ENCODE results near the gene PGBD1. TPM values are rescaled to one million over a fixed set of nuclear protein-coding genes. Genes with fewer than 3 reads are reported as not detected.
A peak's percentile ranks its signal among the peaks of the same experiment; 100 is the strongest.

The PGBD1 gene
- total and polyA plus RNA-seq, 7 experiments from 2014 or later, result 0.60 to 1.7 (median 1.1) TPM

- ChIA-PET POLR2A (interaction anchor here (0.6 to 8.3 kb wide), 14 partner anchors 12 to 171 kb away, joined by 3 to 86 read pairs (median 4); partner anchors contain the start of genes ZKSCAN3, ZKSCAN8, ZSCAN16 and ZSCAN26), CTCF (interaction anchor here (1.0 to 1.2 kb wide), 3 partner anchors 15 to 103 kb away, joined by 3 to 7 read pairs (median 3); partner anchors contain the start of gene ZSCAN26)
- H3K4me3 Mint-ChIP-seq, result peak within 1 kb of the TSS; percentile 84 to 100 (median 98)
- peaks cover 4 to 11% (median 7%) of the 10 kb centered on the region in 5 donors for H3K36me3 Mint-ChIP-seq
- peaks cover 21 to 53% (median 39%) of the 10 kb centered on the region in 7 donors for H3K4me1 Mint-ChIP-seq
- ATAC-seq (peak; percentile 96), DNase-seq (peak; percentile 44 to 86 (median 78))
- peak within 1 kb of the TSS; percentile 55 for H3K27ac ChIP-seq (ENCODE audit: low read depth, low read length)
- H3K4me1 ChIP-seq (ENCODE audit: control insufficient read depth in 2 of 2, insufficient read depth in 2 of 2, low read length in 2 of 2), result peaks cover 14 to 18% of the 10 kb centered on the region in 2 donors
- no peaks in the 10 kb centered on the region for H3K9me3 ChIP-seq (ENCODE audit: control insufficient read depth in 2 of 3, low read length in 3 of 3)
- peaks cover 0 to 4% (median 0%) of the 10 kb centered on the region in 5 donors for H3K27me3 Mint-ChIP-seq
- H3K27ac Mint-ChIP-seq, result peak within 1 kb of the TSS; percentile 85 to 98 (median 92)
- no peaks in the 10 kb centered on the region for H3K27me3 ChIP-seq (ENCODE audit: control insufficient read depth in 2 of 2, insufficient read depth in 2 of 2, low read length in 2 of 2)
- H3K36me3 ChIP-seq (ENCODE audit: control insufficient read depth in 2 of 3, insufficient read depth in 3 of 3, low read length in 3 of 3), result peaks cover 0 to 20% (median 0%) of the 10 kb centered on the region in 3 experiments
- peak within 1 kb of the TSS; percentile 100 for H3K4me3 ChIP-seq (ENCODE audit: low read length)
- intact Hi-C loops (cut with micrococcal nuclease), result loop anchor here (1.0 to 5.0 kb wide), 20 partner anchors 15 to 774 kb away; partner anchors contain the start of genes ZKSCAN8 (in 2 of the 2), ZNF165 (in 2 of the 2), ZSCAN23 (in 2 of the 2) and ZSCAN26 (in 2 of the 2)
- H3K9me3 Mint-ChIP-seq, result peaks cover 0 to 7% (median 0%) of the 10 kb centered on the region in 11 donors
These were observed 29.1 kb upstream of the PGBD1 start, which contains the start of gene ZKSCAN4 for GRCh38 chr6:28252009-28252975. ZKSCAN4 (minus strand) TSS chr6:28252269; CDS start chr6:28251980, 289 bp downstream.

- no peak overlapping the region for H3K4me3 ChIP-seq (ENCODE audit: low read length)
- POLR2A ChIA-PET, result interaction anchor here (1.2 to 8.3 kb wide), 3 partner anchors 13 to 116 kb away, joined by 5 to 86 read pairs (median 5); partner anchors contain the start of genes ZKSCAN8 and ZSCAN26
- no peak overlapping the region for H3K27ac Mint-ChIP-seq
These were observed 27.3 kb upstream of the PGBD1 start for GRCh38 chr6:28254121-28254519.

GRCh38 chr6:28257042-28257441 lies 24.3 kb upstream of the PGBD1 start:
- Histone ChIP-seq H3K4me3 (ENCODE audit: low read length) (no peak overlapping the region), H3K4me1 (ENCODE audit: control insufficient read depth in 2 of 2, insufficient read depth in 2 of 2, low read length in 2 of 2) (peaks cover 7 to 8% of the 10 kb centered on the region in 2 donors), H3K27me3 (ENCODE audit: control insufficient read depth in 2 of 2, insufficient read depth in 2 of 2, low read length in 2 of 2) (no peaks in the 10 kb centered on the region), H3K9me3 (ENCODE audit: control insufficient read depth in 2 of 3, low read length in 3 of 3) (peaks cover 0 to 8% (median 0%) of the 10 kb centered on the region in 3 experiments), H3K27ac (ENCODE audit: low read depth, low read length) (no peak overlapping the region), H3K36me3 (ENCODE audit: control insufficient read depth in 2 of 3, insufficient read depth in 3 of 3, low read length in 3 of 3) (peaks cover 0 to under 1% (median 0%) of the 10 kb centered on the region in 3 experiments)
- Mint-ChIP-seq H3K27me3 (peaks cover 0 to 16% (median 4%) of the 10 kb centered on the region in 5 donors), H3K4me1 (peaks cover 8 to 20% (median 14%) of the 10 kb centered on the region in 7 donors), H3K27ac (no peak overlapping the region), H3K4me3 (no peak overlapping the region), H3K36me3 (peaks cover 0 to 10% (median 4%) of the 10 kb centered on the region in 5 donors), H3K9me3 (peaks cover 0 to 24% (median 8%) of the 10 kb centered on the region in 11 donors)
- ChIA-PET CTCF (no interaction called here), POLR2A (no interaction called here)
- no peak for DNase-seq
- intact Hi-C loops (cut with micrococcal nuclease), result no loop called here
- no peak for ATAC-seq

More at GRCh38 chr6:28254121-28254519, 27.3 kb upstream of the PGBD1 start:
- intact Hi-C loops (cut with micrococcal nuclease), result loop anchor here in 1 of 2 donors (5.0 kb wide), 1 partner anchor 83 kb away; the partner anchor contains the start of gene ZSCAN31
- Histone ChIP-seq H3K27me3 (ENCODE audit: control insufficient read depth in 2 of 2, insufficient read depth in 2 of 2, low read length in 2 of 2) (no peaks in the 10 kb centered on the region), H3K4me1 (ENCODE audit: control insufficient read depth in 2 of 2, insufficient read depth in 2 of 2, low read length in 2 of 2) (peaks cover 14 to 18% of the 10 kb centered on the region in 2 donors), H3K9me3 (ENCODE audit: control insufficient read depth in 2 of 3, low read length in 3 of 3) (peaks cover 0 to 2% (median 0%) of the 10 kb centered on the region in 3 experiments), H3K36me3 (ENCODE audit: control insufficient read depth in 2 of 3, insufficient read depth in 3 of 3, low read length in 3 of 3) (peaks cover 0 to 3% (median 0%) of the 10 kb centered on the region in 3 experiments), H3K27ac (ENCODE audit: low read depth, low read length) (no peak overlapping the region)
- Mint-ChIP-seq H3K36me3 (peaks cover 0 to 9% (median 4%) of the 10 kb centered on the region in 5 donors), H3K27me3 (peaks cover 0 to 5% (median 0%) of the 10 kb centered on the region in 5 donors), H3K4me3 (no peak overlapping the region), H3K9me3 (peaks cover 0 to 12% (median 5%) of the 10 kb centered on the region in 11 donors), H3K4me1 (peaks cover 16 to 45% (median 30%) of the 10 kb centered on the region in 7 donors)
- ATAC-seq (no peak), DNase-seq (no peak)
- CTCF ChIA-PET, result interaction anchor here (0.7 kb wide), 1 partner anchor 111 kb away, joined by 3 read pairs; no protein-coding TSS in a partner anchor

GRCh38 chr6:28258877-28259777 lies 22.2 kb upstream of the PGBD1 start, which contains the start of gene NKAPL:
NKAPL (plus strand) TSS chr6:28259297; CDS start chr6:28259372, 75 bp downstream.
- H3K36me3 Mint-ChIP-seq, result peaks cover 0 to 10% (median 4%) of the 10 kb centered on the region in 5 donors
- intact Hi-C loops (cut with micrococcal nuclease), result no loop called here
- H3K36me3 ChIP-seq (ENCODE audit: control insufficient read depth in 2 of 3, insufficient read depth in 3 of 3, low read length in 3 of 3), result no peaks in the 10 kb centered on the region
- peaks cover 0 to 24% (median 8%) of the 10 kb centered on the region in 11 donors for H3K9me3 Mint-ChIP-seq
- ChIA-PET CTCF (interaction anchor here (0.7 to 1.6 kb wide), 2 partner anchors 24 to 117 kb away, joined by 3 to 4 read pairs; no protein-coding TSS in a partner anchor), POLR2A (no interaction called here)
- DNase-seq (peak in 7 of 9 donors; percentile 13 to 52 (median 38)), ATAC-seq (peak; percentile 80)
- no peak within 1 kb of the TSS for H3K27ac ChIP-seq (ENCODE audit: low read depth, low read length)
- no peaks in the 10 kb centered on the region for H3K27me3 ChIP-seq (ENCODE audit: control insufficient read depth in 2 of 2, insufficient read depth in 2 of 2, low read length in 2 of 2)
- peak within 1 kb of the TSS in 4 of 9 donors; percentile 28 to 81 (median 43) for H3K27ac Mint-ChIP-seq
- peak within 1 kb of the TSS; percentile 1 for H3K4me3 ChIP-seq (ENCODE audit: low read length)
- H3K27me3 Mint-ChIP-seq, result peaks cover 0 to 16% (median 6%) of the 10 kb centered on the region in 5 donors
- peaks cover 0 to 8% (median 0%) of the 10 kb centered on the region in 3 experiments for H3K9me3 ChIP-seq (ENCODE audit: control insufficient read depth in 2 of 3, low read length in 3 of 3)
- peaks cover 0 to 14% (median 10%) of the 10 kb centered on the region in 7 donors for H3K4me1 Mint-ChIP-seq
- H3K4me1 ChIP-seq (ENCODE audit: control insufficient read depth in 2 of 2, insufficient read depth in 2 of 2, low read length in 2 of 2), result peaks cover 0 to 4% of the 10 kb centered on the region in 2 donors
- peak within 1 kb of the TSS in 8 of 10 donors; percentile 16 to 75 (median 52) for H3K4me3 Mint-ChIP-seq

GRCh38 chr6:28263922-28264321 lies 17.4 kb upstream of the PGBD1 start:
- Mint-ChIP-seq H3K4me1 (peaks cover 6 to 20% (median 11%) of the 10 kb centered on the region in 7 donors), H3K27me3 (peaks cover 0 to 11% (median 9%) of the 10 kb centered on the region in 5 donors), H3K36me3 (peaks cover 0 to 6% (median 0%) of the 10 kb centered on the region in 5 donors), H3K4me3 (no peak overlapping the region), H3K27ac (peak overlapping the region in 1 of 9 donors; percentile 19), H3K9me3 (peaks cover 0 to 15% (median under 1%) of the 10 kb centered on the region in 11 donors)
- Histone ChIP-seq H3K9me3 (ENCODE audit: control insufficient read depth in 2 of 3, low read length in 3 of 3) (peaks cover 0 to 8% (median 0%) of the 10 kb centered on the region in 3 experiments), H3K4me3 (ENCODE audit: low read length) (no peak overlapping the region), H3K27ac (ENCODE audit: low read depth, low read length) (no peak overlapping the region), H3K27me3 (ENCODE audit: control insufficient read depth in 2 of 2, insufficient read depth in 2 of 2, low read length in 2 of 2) (no peaks in the 10 kb centered on the region), H3K4me1 (ENCODE audit: control insufficient read depth in 2 of 2, insufficient read depth in 2 of 2, low read length in 2 of 2) (peaks cover 0 to 24% of the 10 kb centered on the region in 2 donors), H3K36me3 (ENCODE audit: control insufficient read depth in 2 of 3, insufficient read depth in 3 of 3, low read length in 3 of 3) (peaks cover 0 to 4% (median 0%) of the 10 kb centered on the region in 3 experiments)
- POLR2A ChIA-PET, result no interaction called here
- CTCF ChIA-PET, result interaction anchor here (0.6 kb wide), 1 partner anchor 12 kb away, joined by 3 read pairs; no protein-coding TSS in a partner anchor
- intact Hi-C loops (cut with micrococcal nuclease), result no loop called here
- DNase-seq (no peak), ATAC-seq (no peak)
